NCI-H146 treated with DMSO at 0.1 percent for 48 hours (cell line): Measurements from ENCODE around the gene IDE.
"Not testable (repeated sequence)": the region's sequence is repeated elsewhere in the genome, so short reads cannot be mapped to it uniquely, and the experiment has no call there.

Experiments used
- DNase-seq: peaks from one replicate; lab custom pipeline; 2025; ENCODE audit not compliant: unreplicated experiment; lab: John Stamatoyannopoulos, UW

The IDE gene

DNA sequence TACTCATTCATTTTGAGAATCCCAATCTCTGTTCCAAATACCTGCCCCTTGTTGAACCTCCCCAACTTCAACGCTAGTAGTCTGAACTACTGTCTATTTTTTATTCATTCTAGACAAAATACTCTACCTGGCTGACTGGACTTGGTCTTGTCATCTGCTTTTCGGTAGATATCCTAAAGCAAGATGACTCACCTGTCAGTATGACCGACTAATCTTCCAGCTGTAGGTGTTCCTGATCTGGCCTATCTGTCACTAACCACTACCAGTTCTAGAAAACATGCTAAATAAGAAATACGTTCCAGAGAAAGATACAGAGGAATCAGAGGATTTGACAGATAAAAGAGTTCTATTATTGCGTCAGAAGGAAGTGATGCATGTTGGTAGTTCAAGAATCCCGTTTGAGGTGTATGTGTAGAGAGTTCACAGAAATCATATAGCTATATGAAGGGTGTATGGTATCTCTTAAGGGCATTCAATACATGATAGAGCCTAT, 81.1 kb downstream of the IDE start:
- DNase-seq, result no peak

- DNase-seq, result no peak
Measured at GRCh38 chr10:92490387-92490786, 83.5 kb downstream of the IDE start.

DNA sequence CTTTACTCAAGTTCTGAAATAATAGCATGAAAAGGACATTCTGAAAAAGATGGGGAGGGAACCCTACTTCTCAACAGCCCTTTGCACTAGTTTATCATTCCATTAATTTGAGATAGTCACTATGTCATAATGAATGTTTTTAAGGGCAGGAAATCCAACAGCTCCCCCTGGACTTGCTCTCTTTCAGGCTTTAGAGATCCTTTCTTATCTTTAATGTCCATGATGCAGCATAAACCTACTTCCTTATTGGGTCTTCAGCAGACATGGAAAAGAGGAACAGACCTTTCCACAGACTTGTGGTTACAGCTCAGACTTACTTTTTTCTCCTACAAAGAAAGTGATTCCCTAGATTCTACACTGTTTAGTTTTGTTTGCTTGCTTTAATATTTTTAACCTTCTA, 87.3 kb downstream of the IDE start:
- DNase-seq, result no peak

- no peak for DNase-seq
Measured at GRCh38 chr10:92483539-92483938, 90.4 kb downstream of the IDE start.

DNA sequence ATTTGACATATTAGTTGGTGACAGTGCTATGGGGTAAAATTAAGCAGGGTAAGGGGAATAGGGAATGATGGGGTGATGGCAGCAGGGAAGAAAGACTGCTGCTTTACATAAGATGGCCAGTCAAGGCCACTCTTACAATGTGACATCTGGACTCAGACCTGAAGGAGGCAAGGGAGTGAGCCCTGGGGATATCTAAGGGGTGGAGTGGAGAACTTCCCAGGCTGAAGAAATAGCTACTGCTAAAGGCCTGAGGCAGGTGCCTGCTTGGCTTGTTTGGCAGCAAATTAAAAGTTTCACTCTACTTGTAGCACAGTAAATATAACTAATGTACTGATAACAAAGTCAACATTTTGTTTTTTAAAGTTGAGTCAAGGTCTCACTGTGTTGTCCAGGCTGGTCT, 93.5 kb downstream of the IDE start:
- no peak for DNase-seq

DNA sequence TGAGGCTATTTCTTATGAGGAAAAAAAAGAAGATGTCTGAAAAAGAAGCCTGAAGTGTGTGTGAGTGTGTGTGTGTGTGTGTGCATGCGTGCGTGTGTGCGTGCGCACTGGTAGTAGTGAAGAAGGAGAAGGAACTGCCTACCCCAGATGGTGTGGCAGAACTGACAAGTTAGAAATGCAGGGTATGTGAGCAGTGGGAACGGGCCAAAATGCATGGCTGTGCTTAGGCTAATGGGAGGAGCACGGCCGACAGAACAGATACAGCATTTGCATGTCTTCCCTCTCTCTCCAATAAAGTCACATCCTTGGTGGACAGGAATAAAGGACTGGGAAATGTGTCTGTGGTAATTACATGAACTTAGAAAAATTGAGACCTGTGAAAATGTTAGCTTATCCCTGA, 94.3 kb downstream of the IDE start:
- no peak for DNase-seq

- DNase-seq, result no peak
Measured at GRCh38 chr10:92478536-92478935, 95.4 kb downstream of the IDE start.

GRCh38 chr10:92475357-92475868, 98.5 kb downstream of the IDE start:
- no peak for DNase-seq

DNA sequence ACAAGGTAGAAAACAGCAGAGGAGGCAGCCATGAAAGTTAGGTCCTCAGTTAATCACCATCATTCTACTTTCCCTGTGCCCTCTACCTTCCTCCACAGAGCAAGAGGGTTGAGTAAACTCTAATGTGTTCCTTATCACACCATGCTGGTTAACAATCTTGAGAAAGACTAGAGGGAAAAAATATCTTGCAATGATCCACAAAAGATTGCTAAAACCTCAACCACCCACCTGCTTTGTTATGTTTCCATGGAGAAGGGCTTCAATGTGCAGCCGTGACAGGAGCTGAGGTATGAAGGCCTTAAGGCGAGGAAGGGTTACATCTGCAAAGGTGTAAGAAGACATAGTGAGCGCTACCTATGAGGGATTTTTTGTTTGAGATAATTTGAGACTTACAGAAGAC, 103.9 kb downstream of the IDE start:
- DNase-seq, result no peak

DNA sequence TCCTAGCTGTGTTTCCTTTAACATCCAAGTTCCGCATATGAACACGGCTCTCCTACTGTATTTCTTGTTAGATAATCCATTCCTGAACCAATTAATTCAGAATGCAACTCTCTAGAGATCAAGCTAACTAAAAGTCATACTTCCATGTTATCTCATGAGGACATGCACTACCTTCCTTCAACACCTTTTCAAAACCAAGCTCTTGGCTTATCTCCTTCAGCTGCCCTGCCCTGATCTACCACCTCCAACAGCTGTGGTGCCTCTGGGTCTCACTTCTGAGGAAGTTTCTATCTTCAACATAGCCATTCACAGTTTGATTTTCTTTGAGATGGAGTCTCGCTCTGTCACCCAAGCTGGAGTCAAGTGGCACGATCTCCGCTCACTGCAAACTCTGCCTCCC, 109.5 kb downstream of the IDE start:
- no peak for DNase-seq

GRCh38 chr10:92463582-92463981, 110.3 kb downstream of the IDE start:
- no peak for DNase-seq

- DNase-seq, result not testable (repeated sequence)
Measured at GRCh38 chr10:92454955-92455354, 118.9 kb downstream of the IDE start.

GRCh38 chr10:92452313-92452712, 121.6 kb downstream of the IDE start:
- DNase-seq, result no peak

DNA sequence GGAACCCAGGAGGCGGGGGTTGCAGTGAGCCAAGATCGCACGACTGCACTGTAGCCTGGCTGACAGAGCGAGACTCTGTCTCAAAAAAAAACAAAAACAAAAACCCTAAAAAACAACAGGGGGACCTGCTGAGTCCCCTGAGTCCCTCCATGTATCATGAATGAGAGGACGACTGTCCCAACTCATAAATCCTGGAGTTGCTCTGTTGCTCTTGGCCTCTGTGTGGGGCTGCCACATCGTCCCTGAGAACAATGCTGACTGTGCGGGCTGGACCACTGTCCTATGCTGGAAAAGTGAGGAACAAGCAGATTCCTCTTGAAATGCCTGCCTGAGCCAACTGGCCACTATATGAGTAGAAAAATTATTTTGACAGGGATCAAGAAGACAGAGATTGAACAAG, 122.5 kb downstream of the IDE start:
- DNase-seq, result no peak

GRCh38 chr10:92450896-92451295, 123.0 kb downstream of the IDE start:
- DNase-seq, result no peak

DNA sequence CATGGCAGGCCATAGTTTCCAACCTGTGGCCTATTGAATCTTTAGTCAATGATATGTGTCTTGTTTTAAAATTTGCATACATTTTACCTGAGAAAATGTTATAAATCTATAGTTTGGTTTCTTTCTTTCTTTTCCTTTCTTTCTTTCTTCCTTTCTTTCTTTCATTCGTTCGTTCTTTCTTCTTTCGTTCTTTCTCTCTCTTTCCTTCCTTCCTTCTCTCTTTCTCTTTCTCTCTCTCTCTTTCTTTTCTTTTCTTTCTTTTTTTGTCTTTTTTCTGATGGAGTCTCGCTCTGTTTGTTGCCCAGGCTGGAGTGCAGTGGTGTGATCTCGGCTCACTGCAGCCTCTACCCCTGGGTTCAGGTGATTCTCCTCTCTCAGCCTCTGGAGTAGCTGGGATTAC, 133.3 kb downstream of the IDE start:
- no peak for DNase-seq

DNA sequence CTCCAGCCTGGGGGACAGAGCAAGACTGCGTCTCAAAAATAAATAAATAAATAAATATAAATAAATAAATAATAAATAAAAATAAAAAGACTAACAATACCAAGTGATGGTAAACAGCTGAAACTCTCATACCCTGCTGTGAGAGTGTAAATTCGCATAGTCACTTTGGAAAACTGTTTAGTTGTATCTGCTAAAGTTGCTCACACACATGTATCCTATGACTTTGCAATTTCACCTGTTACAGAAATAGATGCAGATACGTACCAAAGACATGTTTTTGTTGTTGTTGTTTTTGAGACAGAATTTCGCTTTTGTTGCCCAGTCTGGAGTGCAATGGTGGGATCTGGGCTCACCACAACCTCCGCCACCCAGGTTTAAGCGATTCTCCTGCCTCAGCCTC, 135.7 kb downstream of the IDE start:
- DNase-seq, result no peak

DNA sequence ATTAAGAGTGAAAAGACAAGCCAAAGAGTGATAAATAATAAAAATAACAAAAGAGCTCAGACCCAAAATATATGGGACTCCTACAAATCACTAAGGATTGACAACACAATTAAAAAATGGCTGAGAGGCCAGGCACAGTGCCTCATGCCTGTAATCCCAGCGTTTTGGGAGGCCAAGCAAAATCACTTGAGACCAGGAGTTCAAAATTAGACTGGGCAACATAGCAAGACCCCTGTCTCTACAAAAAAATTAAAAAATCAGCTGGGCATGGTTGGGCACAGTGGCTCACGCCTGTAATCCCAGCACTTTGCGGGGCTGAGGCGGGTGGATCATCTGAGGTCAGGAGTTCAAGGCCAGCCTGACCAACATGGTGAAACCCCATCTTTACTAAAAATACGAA, 137.3 kb downstream of the IDE start:
- DNase-seq, result no peak

DNA sequence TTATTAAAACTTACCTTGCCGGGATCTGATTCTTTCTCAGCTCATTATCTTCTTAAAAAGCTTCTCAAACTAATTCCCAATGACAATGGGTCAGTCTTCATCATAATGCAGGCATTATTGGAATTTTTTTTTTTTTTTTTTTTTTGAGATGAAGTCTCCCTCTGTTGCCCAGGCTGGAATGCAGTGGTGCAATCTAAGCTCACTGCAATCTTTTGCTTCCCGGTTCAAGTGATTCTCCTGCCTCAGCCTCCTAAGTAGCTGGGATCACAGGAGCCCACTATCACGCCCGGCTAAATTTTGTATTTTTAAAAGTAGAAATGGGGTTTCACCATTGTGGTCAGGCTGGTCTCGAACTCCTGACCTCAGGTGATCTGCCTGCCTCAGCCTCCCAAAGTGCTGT, 137.8 kb downstream of the IDE start:
- not testable (repeated sequence) for DNase-seq

DNA sequence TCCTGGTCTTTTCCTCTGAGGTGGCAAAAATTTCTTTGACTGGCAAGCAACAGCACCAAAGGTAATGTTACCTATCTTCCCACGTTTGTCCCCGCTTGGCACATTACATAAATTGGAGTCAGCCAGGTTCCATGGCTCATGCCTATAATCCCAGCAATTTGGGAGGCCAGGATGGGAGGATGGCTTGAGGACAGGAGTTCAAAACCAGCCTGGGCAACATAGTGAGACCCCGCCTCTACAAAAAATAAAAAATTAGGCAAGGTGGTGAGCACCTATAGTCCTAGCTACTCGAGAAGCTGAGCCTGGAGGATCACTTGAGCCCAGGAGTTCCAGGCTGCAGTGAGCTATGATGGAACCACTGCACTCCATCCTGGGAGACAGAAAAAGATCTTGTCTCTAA, 139.5 kb downstream of the IDE start:
- no peak for DNase-seq

- DNase-seq, result no peak
Measured at GRCh38 chr10:92432596-92432995, 141.3 kb downstream of the IDE start.

DNA sequence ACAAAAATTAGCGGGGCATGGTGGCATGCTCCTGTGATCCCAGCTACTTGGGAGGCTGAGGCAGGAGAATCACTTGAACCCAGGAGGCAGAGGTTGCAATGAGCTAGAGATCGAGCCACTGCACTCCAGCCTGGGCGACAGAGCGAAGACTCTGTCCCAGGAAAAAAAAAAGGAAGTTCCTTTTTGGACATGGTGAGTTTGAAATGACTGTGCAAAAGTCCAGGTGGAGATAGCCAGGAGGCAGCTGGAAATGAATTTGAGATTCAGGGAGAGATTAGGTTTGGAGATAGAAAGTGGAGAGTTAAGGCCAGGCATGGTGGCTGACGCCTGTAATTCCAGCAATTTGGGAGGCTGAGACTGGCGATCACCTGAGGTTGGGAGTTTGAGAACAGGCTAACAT, 143.8 kb downstream of the IDE start:
- DNase-seq, result no peak

- no peak for DNase-seq
Measured at GRCh38 chr10:92421550-92421949, 152.3 kb downstream of the IDE start.
